HuH-7.5 (cell line): Measurements from ENCODE around the gene SLC4A8.
A peak's percentile ranks its signal among the peaks of the same experiment; 100 is the strongest.

Experiments
- DNase-seq: peaks from one replicate; pipeline ENCODE4 v3.0.0; 2011; ENCODE audit warnings: low spot score

SLC4A8 gene

GRCh38 chr12:51527966-51528365 is 103.3 kb downstream of the SLC4A8 start:
- DNase-seq = no peak

GRCh38 chr12:51528852-51529650 is 104.4 kb downstream of the SLC4A8 start:
- no peak for DNase-seq

- no peak for DNase-seq
Measured at GRCh38 chr12:51529651-51529970, 105.0 kb downstream of the SLC4A8 start.

- DNase-seq = no peak
Measured at GRCh38 chr12:51530208-51530607, 105.6 kb downstream of the SLC4A8 start.

- no peak for DNase-seq
Measured at GRCh38 chr12:51531284-51531977, 106.8 kb downstream of the SLC4A8 start.

- peak; percentile 68 for DNase-seq
Measured at GRCh38 chr12:51531978-51532497, 107.4 kb downstream of the SLC4A8 start.

- DNase-seq = no peak
Measured at GRCh38 chr12:51533799-51534198, 109.2 kb downstream of the SLC4A8 start.

- DNase-seq = no peak
Measured at GRCh38 chr12:51534216-51535074, 109.8 kb downstream of the SLC4A8 start.

- no peak for DNase-seq
Measured at GRCh38 chr12:51536159-51536558, 111.5 kb downstream of the SLC4A8 start.

- DNase-seq = no peak
Measured at GRCh38 chr12:51538149-51538548, 113.5 kb downstream of the SLC4A8 start.

GRCh38 chr12:51538599-51538998 is 114.0 kb downstream of the SLC4A8 start:
- DNase-seq = no peak

- no peak for DNase-seq
Measured at GRCh38 chr12:51540996-51541395, 116.4 kb downstream of the SLC4A8 start.

GRCh38 chr12:51546097-51546496 is 121.5 kb downstream of the SLC4A8 start:
- no peak for DNase-seq

- DNase-seq = no peak
Measured at GRCh38 chr12:51547606-51548005, 123.0 kb downstream of the SLC4A8 start.

GRCh38 chr12:51548241-51548640 is 123.6 kb downstream of the SLC4A8 start:
- DNase-seq = no peak

GRCh38 chr12:51549637-51550036 is 125.0 kb downstream of the SLC4A8 start:
- DNase-seq = no peak
